Stimulated activated naive CD8-positive, alpha-beta T cell treated with anti-CD3 and anti-CD28 coated beads, Interleukin-15, amount 100 ng/mL, for 72 hours (primary cell): ENCODE data around the gene TNRC6C.
"Not testable (repeated sequence)": the region's sequence is repeated elsewhere in the genome, so short reads cannot be mapped to it uniquely, and the experiment has no call there.

Experiments
- ATAC-seq: fragments of 150-1000 bp; cut with Tn5 transposase; 2 replicates; pipeline ENCODE4 v1.10.0; 2021; ENCODE audit warnings: mild to moderate bottlenecking, moderate library complexity
- DNase-seq, 2 donors: peaks; one replicate each; pipeline ENCODE4 v3.0.0; 2021 to 2022
- H3K27ac Mint-ChIP-seq, 2 donors: one replicate each; pipeline ENCODE4 v1.8.0; 2022; ENCODE audit warnings: mild to moderate bottlenecking in 2 of 2, mixed read lengths in 2 of 2, moderate library complexity in 2 of 2
- H3K27me3 Mint-ChIP-seq: one replicate; pipeline ENCODE4 v1.8.0; 2022; ENCODE audit warnings: mixed read lengths
- H3K4me1 Mint-ChIP-seq: one replicate; pipeline ENCODE4 v1.8.0; 2022; ENCODE audit warnings: mild to moderate bottlenecking, mixed read lengths
- H3K4me3 Mint-ChIP-seq, 2 donors: one replicate each; pipeline ENCODE4 v1.8.0; 2022; ENCODE audit warnings: mild to moderate bottlenecking in 2 of 2, mixed read lengths in 2 of 2, moderate library complexity in 1 of 2
- H3K9me3 Mint-ChIP-seq, 2 donors: one replicate each; pipeline ENCODE4 v1.8.0; 2022; ENCODE audit warnings: mixed read lengths in 2 of 2

TNRC6C gene

GRCh38 chr17:78109489-78109761 is 150.9 kb downstream of the TNRC6C start:
- H3K4me3 Mint-ChIP-seq: no peak overlapping the region
- DNase-seq (no peak), ATAC-seq (no peak)
- H3K9me3 Mint-ChIP-seq: no peaks in the 10 kb centered on the region
- no peaks in the 10 kb centered on the region for H3K27me3 Mint-ChIP-seq
- peaks cover 57% of the 10 kb centered on the region for H3K4me1 Mint-ChIP-seq
- no peak overlapping the region for H3K27ac Mint-ChIP-seq

- peaks cover 65% of the 10 kb centered on the region for H3K4me1 Mint-ChIP-seq
- no peak overlapping the region for H3K4me3 Mint-ChIP-seq
Measured at GRCh38 chr17:78110363-78111015, 152.0 kb downstream of the TNRC6C start.

GRCh38 chr17:78111016-78111726 is 152.7 kb downstream of the TNRC6C start:
- H3K27ac Mint-ChIP-seq: peak overlapping the region in 1 of 2 donors; percentile 6
- H3K27me3 Mint-ChIP-seq: no peaks in the 10 kb centered on the region
- no peak overlapping the region for H3K4me3 Mint-ChIP-seq
- peaks cover 65% of the 10 kb centered on the region for H3K4me1 Mint-ChIP-seq
- DNase-seq (no peak), ATAC-seq (no peak)
- H3K9me3 Mint-ChIP-seq: no peaks in the 10 kb centered on the region

More at GRCh38 chr17:78110363-78111015, 152.0 kb downstream of the TNRC6C start:
- no peaks in the 10 kb centered on the region for H3K9me3 Mint-ChIP-seq
- no peaks in the 10 kb centered on the region for H3K27me3 Mint-ChIP-seq
- no peak for ATAC-seq
- peak overlapping the region; percentile 76 to 92 for H3K27ac Mint-ChIP-seq
- no peak for DNase-seq

GRCh38 chr17:78111727-78112517 is 153.4 kb downstream of the TNRC6C start:
- peak overlapping the region in 1 of 2 donors; percentile 37 for H3K27ac Mint-ChIP-seq
- ATAC-seq (no peak), DNase-seq (no peak)
- H3K4me1 Mint-ChIP-seq: peaks cover 66% of the 10 kb centered on the region
- no peaks in the 10 kb centered on the region for H3K9me3 Mint-ChIP-seq
- H3K4me3 Mint-ChIP-seq: no peak overlapping the region
- no peaks in the 10 kb centered on the region for H3K27me3 Mint-ChIP-seq

GRCh38 chr17:78112518-78113471 is 154.3 kb downstream of the TNRC6C start:
- DNase-seq (peak; percentile 81), ATAC-seq (peak; percentile 61)
- Mint-ChIP-seq H3K9me3 (no peaks in the 10 kb centered on the region), H3K4me3 (peak overlapping the region; percentile 29 to 56), H3K4me1 (peaks cover 66% of the 10 kb centered on the region), H3K27me3 (no peaks in the 10 kb centered on the region), H3K27ac (peak overlapping the region; percentile 88 to 90)

GRCh38 chr17:78113804-78114785 is 155.6 kb downstream of the TNRC6C start:
- DNase-seq: peak in 1 of 2 donors; percentile 81
- Mint-ChIP-seq H3K27me3 (no peaks in the 10 kb centered on the region), H3K4me1 (peaks cover 66% of the 10 kb centered on the region), H3K4me3 (peak overlapping the region; percentile 56 to 61), H3K27ac (peak overlapping the region; percentile 89 to 96), H3K9me3 (no peaks in the 10 kb centered on the region)
- ATAC-seq: peak; percentile 93

GRCh38 chr17:78114831-78115723 is 156.6 kb downstream of the TNRC6C start:
- DNase-seq: no peak
- H3K9me3 Mint-ChIP-seq: no peaks in the 10 kb centered on the region
- peak overlapping the region in 1 of 2 donors; percentile 96 for H3K27ac Mint-ChIP-seq
- peaks cover 69% of the 10 kb centered on the region for H3K4me1 Mint-ChIP-seq
- ATAC-seq: no peak
- no peaks in the 10 kb centered on the region for H3K27me3 Mint-ChIP-seq
- no peak overlapping the region for H3K4me3 Mint-ChIP-seq

GRCh38 chr17:78115803-78116202 is 157.3 kb downstream of the TNRC6C start:
- not testable (repeated sequence) for H3K27me3 Mint-ChIP-seq, H3K4me3 Mint-ChIP-seq, H3K27ac Mint-ChIP-seq, H3K9me3 Mint-ChIP-seq, ATAC-seq, DNase-seq
- peaks cover 72% of the 10 kb centered on the region for H3K4me1 Mint-ChIP-seq

GRCh38 chr17:78116411-78116810 is 157.9 kb downstream of the TNRC6C start:
- Mint-ChIP-seq H3K27me3 (no peaks in the 10 kb centered on the region), H3K9me3 (no peaks in the 10 kb centered on the region), H3K4me1 (peaks cover 72% of the 10 kb centered on the region), H3K4me3 (no peak overlapping the region), H3K27ac (no peak overlapping the region)
- ATAC-seq (no peak), DNase-seq (peak in 1 of 2 donors; percentile 7)

GRCh38 chr17:78117027-78117981 is 158.8 kb downstream of the TNRC6C start:
- H3K9me3 Mint-ChIP-seq: no peaks in the 10 kb centered on the region
- peak overlapping the region in 1 of 2 donors; percentile 59 for H3K4me3 Mint-ChIP-seq
- H3K27ac Mint-ChIP-seq: peak overlapping the region in 1 of 2 donors; percentile 89
- no peaks in the 10 kb centered on the region for H3K27me3 Mint-ChIP-seq
- H3K4me1 Mint-ChIP-seq: peaks cover 79% of the 10 kb centered on the region
- DNase-seq: peak in 1 of 2 donors; percentile 38
- ATAC-seq: no peak

GRCh38 chr17:78118801-78119241 is 160.3 kb downstream of the TNRC6C start:
- no peaks in the 10 kb centered on the region for H3K27me3 Mint-ChIP-seq
- peaks cover 79% of the 10 kb centered on the region for H3K4me1 Mint-ChIP-seq
- no peak overlapping the region for H3K27ac Mint-ChIP-seq
- DNase-seq (no peak), ATAC-seq (no peak)
- H3K4me3 Mint-ChIP-seq: no peak overlapping the region
- H3K9me3 Mint-ChIP-seq: no peaks in the 10 kb centered on the region

- H3K4me3 Mint-ChIP-seq: peak overlapping the region; percentile 89 to 94
- H3K27ac Mint-ChIP-seq: peak overlapping the region; percentile 2 to 59
- ATAC-seq (no peak), DNase-seq (no peak)
- H3K4me1 Mint-ChIP-seq: peaks cover 83% of the 10 kb centered on the region
- no peaks in the 10 kb centered on the region for H3K9me3 Mint-ChIP-seq
- H3K27me3 Mint-ChIP-seq: no peaks in the 10 kb centered on the region
Measured at GRCh38 chr17:78120537-78120936, 162.0 kb downstream of the TNRC6C start.
